Mucosa of rectum (tissue), 2 donors: Measurements from ENCODE around the gene PRKX.
"Not testable (repeated sequence)": the region's sequence is repeated elsewhere in the genome, so short reads cannot be mapped to it uniquely, and the experiment has no call there.

Source experiments
- H3K27ac ChIP-seq, 2 donors: one replicate each; pipeline ENCODE4 v1.7.0; 2013; ENCODE audit warnings: inconsistent platforms in 2 of 2, low read depth in 2 of 2, low read length in 2 of 2
- H3K27me3 ChIP-seq, 2 donors: one replicate each; pipeline ENCODE4 v1.7.0; 2013; ENCODE audit warnings: low read length in 2 of 2; ENCODE audit not compliant: control insufficient read depth in 2 of 2, insufficient read depth in 2 of 2
- H3K36me3 ChIP-seq, 2 donors: one replicate each; pipeline ENCODE4 v1.7.0; 2013; ENCODE audit warnings: low read length in 2 of 2; ENCODE audit not compliant: control insufficient read depth in 2 of 2, insufficient read depth in 2 of 2
- H3K4me1 ChIP-seq, 2 donors: one replicate each; pipeline ENCODE4 v1.7.0; 2013; ENCODE audit warnings: low read length in 2 of 2, mild to moderate bottlenecking in 1 of 2; ENCODE audit not compliant: control insufficient read depth in 2 of 2, insufficient read depth in 2 of 2
- H3K4me3 ChIP-seq, 2 donors: one replicate each; pipeline ENCODE4 v1.7.0; 2013; ENCODE audit warnings: low read length in 2 of 2
- H3K9ac ChIP-seq, 2 donors: one replicate each; pipeline ENCODE4 v1.7.0; 2013; ENCODE audit warnings: low read length in 2 of 2, low read depth in 1 of 2, mild to moderate bottlenecking in 1 of 2
- H3K9me3 ChIP-seq, 2 donors: one replicate each; pipeline ENCODE4 v1.7.0; 2013; ENCODE audit warnings: low read length in 2 of 2; ENCODE audit not compliant: control insufficient read depth in 2 of 2
- donor health status: healthy.
- donor health status: Normal muscosa, but diverticular disease.

The PRKX gene

GRCh38 chrX:3697220-3697684 lies 16.2 kb downstream of the PRKX start:
- no peaks in the 10 kb centered on the region for H3K27me3 ChIP-seq
- peak overlapping the region; percentile 6 to 18 for H3K27ac ChIP-seq
- no peak overlapping the region for H3K9ac ChIP-seq
- peak overlapping the region in 1 of 2 donors; percentile 28 for H3K4me3 ChIP-seq
- no peaks in the 10 kb centered on the region for H3K36me3 ChIP-seq
- H3K9me3 ChIP-seq: no peaks in the 10 kb centered on the region
- H3K4me1 ChIP-seq: no peaks in the 10 kb centered on the region

- Histone ChIP-seq H3K9ac (no peak overlapping the region), H3K27ac (no peak overlapping the region), H3K36me3 (no peaks in the 10 kb centered on the region), H3K4me1 (no peaks in the 10 kb centered on the region), H3K9me3 (no peaks in the 10 kb centered on the region), H3K4me3 (no peak overlapping the region), H3K27me3 (no peaks in the 10 kb centered on the region)
Measured at GRCh38 chrX:3695536-3695935, 17.9 kb downstream of the PRKX start.

- H3K9me3 ChIP-seq: no peaks in the 10 kb centered on the region
- no peak overlapping the region for H3K27ac ChIP-seq
- no peaks in the 10 kb centered on the region for H3K4me1 ChIP-seq
- no peak overlapping the region for H3K9ac ChIP-seq
- H3K27me3 ChIP-seq: no peaks in the 10 kb centered on the region
- no peaks in the 10 kb centered on the region for H3K36me3 ChIP-seq
- no peak overlapping the region for H3K4me3 ChIP-seq
Measured at GRCh38 chrX:3690140-3690539, 23.3 kb downstream of the PRKX start.

- peaks cover 16 to 19% of the 10 kb centered on the region in 2 donors for H3K4me1 ChIP-seq
Measured at GRCh38 chrX:3683236-3683635, 30.2 kb downstream of the PRKX start.

GRCh38 chrX:3680459-3680858 lies 33.0 kb downstream of the PRKX start:
- no peak overlapping the region for H3K27ac ChIP-seq
- H3K9ac ChIP-seq: no peak overlapping the region
- no peaks in the 10 kb centered on the region for H3K36me3 ChIP-seq
- H3K4me1 ChIP-seq: peaks cover 16 to 22% of the 10 kb centered on the region in 2 donors
- no peak overlapping the region for H3K4me3 ChIP-seq
- no peaks in the 10 kb centered on the region for H3K9me3 ChIP-seq
- H3K27me3 ChIP-seq: no peaks in the 10 kb centered on the region

More at GRCh38 chrX:3683236-3683635, 30.2 kb downstream of the PRKX start:
- H3K36me3 ChIP-seq, H3K4me3 ChIP-seq, H3K9ac ChIP-seq, H3K9me3 ChIP-seq, H3K27me3 ChIP-seq, H3K27ac ChIP-seq: not testable (repeated sequence)

- no peak overlapping the region for H3K4me3 ChIP-seq
- no peaks in the 10 kb centered on the region for H3K36me3 ChIP-seq
- no peak overlapping the region for H3K9ac ChIP-seq
- no peaks in the 10 kb centered on the region for H3K27me3 ChIP-seq
- no peak overlapping the region for H3K27ac ChIP-seq
- no peaks in the 10 kb centered on the region for H3K9me3 ChIP-seq
- H3K4me1 ChIP-seq: peaks cover 16 to 22% of the 10 kb centered on the region in 2 donors
Measured at GRCh38 chrX:3679669-3680068, 33.8 kb downstream of the PRKX start.

- Histone ChIP-seq H3K27ac (no peak overlapping the region), H3K9me3 (no peaks in the 10 kb centered on the region), H3K36me3 (peaks cover 7 to 11% of the 10 kb centered on the region in 2 donors), H3K4me1 (peaks cover 16 to 22% of the 10 kb centered on the region in 2 donors), H3K27me3 (no peaks in the 10 kb centered on the region), H3K4me3 (no peak overlapping the region), H3K9ac (no peak overlapping the region)
Measured at GRCh38 chrX:3678328-3678727, 35.1 kb downstream of the PRKX start.

- Histone ChIP-seq H3K36me3 (peaks cover 14 to 17% of the 10 kb centered on the region in 2 donors), H3K9me3 (no peaks in the 10 kb centered on the region), H3K4me1 (peaks cover 16 to 26% of the 10 kb centered on the region in 2 donors), H3K9ac (no peak overlapping the region), H3K4me3 (no peak overlapping the region), H3K27me3 (no peaks in the 10 kb centered on the region), H3K27ac (no peak overlapping the region)
Measured at GRCh38 chrX:3674881-3675280, 38.6 kb downstream of the PRKX start.

- Histone ChIP-seq H3K36me3 (peaks cover 19 to 22% of the 10 kb centered on the region in 2 donors), H3K9me3 (no peaks in the 10 kb centered on the region), H3K4me1 (peaks cover 5 to 6% of the 10 kb centered on the region in 2 donors), H3K9ac (no peak overlapping the region), H3K27ac (no peak overlapping the region), H3K27me3 (no peaks in the 10 kb centered on the region), H3K4me3 (no peak overlapping the region)
Measured at GRCh38 chrX:3669841-3670475, 43.5 kb downstream of the PRKX start.

- Histone ChIP-seq H3K4me3 (no peak overlapping the region), H3K27ac (no peak overlapping the region), H3K4me1 (peaks cover 5 to 6% of the 10 kb centered on the region in 2 donors), H3K36me3 (peaks cover 5 to 6% of the 10 kb centered on the region in 2 donors), H3K9ac (no peak overlapping the region), H3K27me3 (no peaks in the 10 kb centered on the region), H3K9me3 (no peaks in the 10 kb centered on the region)
Measured at GRCh38 chrX:3666975-3667374, 46.5 kb downstream of the PRKX start.
